HG03139 (cell line): ENCODE results near the gene POLR2J.
"Not testable (repeated sequence)": the region's sequence is repeated elsewhere in the genome, so short reads cannot be mapped to it uniquely, and the experiment has no call there.

Experiments used
- ATAC-seq: cut with Tn5 transposase; IDR thresholded peaks from one replicate; pipeline ENCODE4 v1.9.1; 2021; ENCODE audit not compliant: unreplicated experiment

The POLR2J gene

GRCh38 chr7:102478314-102479208 lies at the start of gene POLR2J:
POLR2J (minus strand) TSS chr7:102478922; CDS start chr7:102478860, 62 bp downstream.
- ATAC-seq = peak; percentile 85

GRCh38 chr7:102527822-102528793 lies 49.4 kb upstream of the POLR2J start:
- ATAC-seq = not testable (repeated sequence)

DNA sequence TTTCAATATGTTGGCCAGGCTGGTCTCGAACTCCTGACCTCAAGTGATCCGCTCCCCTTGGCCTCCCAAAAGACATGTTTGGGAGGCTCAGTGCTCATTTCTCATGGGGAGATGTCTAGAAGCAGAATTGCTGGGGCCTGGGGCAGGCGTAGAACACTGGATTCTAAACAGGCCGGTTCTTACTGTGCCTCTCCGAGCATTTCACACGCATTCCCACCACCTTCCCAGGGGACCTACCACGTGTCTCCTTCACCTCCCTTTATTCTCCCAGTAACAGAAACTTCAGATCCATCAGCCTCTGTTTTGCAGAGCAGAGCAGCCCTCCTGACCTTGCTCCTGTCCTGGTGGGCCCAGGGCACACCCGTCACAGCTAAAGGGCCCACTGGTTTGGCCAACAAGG lies 48.5 kb upstream of the POLR2J start:
- not testable (repeated sequence) for ATAC-seq

- ATAC-seq = not testable (repeated sequence)
Observed at GRCh38 chr7:102524803-102525202, 46.1 kb upstream of the POLR2J start.

DNA sequence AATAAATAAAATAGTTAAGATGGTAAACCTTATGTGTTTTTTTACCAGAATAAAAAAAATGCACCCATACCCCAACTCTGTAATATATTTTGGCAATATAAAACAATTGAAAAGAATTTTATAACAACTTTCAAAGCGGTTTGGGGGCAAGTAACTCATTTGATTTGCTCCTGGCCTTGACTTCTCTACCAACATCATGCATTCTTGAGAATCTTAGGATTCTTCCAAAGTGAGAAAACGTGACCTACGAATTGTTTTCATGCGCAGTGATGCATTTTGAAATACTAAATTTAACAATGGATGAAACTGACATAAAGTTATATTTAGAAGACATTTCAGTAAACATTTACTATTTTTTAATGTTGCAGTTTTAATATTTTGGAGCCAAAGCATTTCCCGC lies 42.1 kb upstream of the POLR2J start:
- not testable (repeated sequence) for ATAC-seq

DNA sequence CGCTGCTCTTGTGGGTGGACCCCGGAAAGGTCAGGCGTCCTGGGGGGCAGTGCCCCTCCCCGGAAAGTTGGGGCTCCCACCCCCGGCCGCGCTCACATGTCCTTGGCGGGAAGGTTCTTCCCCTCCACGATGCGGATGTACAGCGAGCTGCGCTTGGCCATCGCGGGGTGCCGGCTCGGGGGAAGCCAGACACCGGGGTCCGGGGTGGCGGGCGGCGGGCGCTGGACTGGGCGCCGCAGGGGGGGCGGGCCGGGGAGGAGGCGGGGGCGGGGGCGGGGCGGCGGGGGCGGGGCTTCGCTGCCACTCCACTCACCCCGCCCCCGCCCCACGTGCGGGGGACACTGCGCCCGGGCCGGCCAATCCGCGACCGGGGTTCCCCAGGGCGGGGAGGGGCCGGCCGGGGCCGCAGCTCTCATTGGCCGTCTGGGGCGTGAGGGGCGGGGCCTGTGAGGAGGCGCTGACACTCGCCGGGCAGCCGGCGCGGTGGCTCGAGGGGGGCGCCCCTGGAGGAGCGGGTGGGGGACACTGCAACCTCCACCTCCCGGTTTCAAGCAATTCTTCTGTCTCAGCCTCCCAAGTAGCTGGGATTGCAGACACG lies 38.9 kb upstream of the POLR2J start, which contains the start of gene RASA4B:
RASA4B (minus strand) TSS at position 228 of the 598 bp plus-strand sequence; CDS start at position 161, 67 bp downstream.
- ATAC-seq = peak; percentile 75

DNA sequence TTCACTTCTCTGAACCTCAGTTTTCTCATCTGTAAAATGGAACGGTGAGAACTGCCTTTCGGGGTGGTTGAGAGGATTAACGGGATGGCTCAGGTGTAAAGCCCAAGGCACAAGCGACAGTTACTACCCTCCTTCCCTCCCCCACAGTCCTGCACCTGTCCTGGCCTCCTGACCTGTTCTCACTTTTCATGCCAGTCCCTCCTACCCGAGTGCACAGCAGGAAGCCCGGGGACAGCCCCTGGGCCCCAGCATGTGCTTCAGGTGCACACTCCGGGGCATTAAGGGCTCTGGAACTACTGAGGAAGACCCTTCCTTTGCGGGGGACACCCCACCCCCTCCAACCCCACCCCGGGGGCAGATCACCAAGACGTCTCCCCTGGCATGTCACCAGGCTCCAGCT lies 38.2 kb upstream of the POLR2J start:
- ATAC-seq = not testable (repeated sequence)

GRCh38 chr7:102515889-102516288 lies 37.2 kb upstream of the POLR2J start:
- not testable (repeated sequence) for ATAC-seq

GRCh38 chr7:102514881-102515721 lies 36.4 kb upstream of the POLR2J start:
- peak; percentile 56 for ATAC-seq

GRCh38 chr7:102512642-102513221 lies 34.0 kb upstream of the POLR2J start:
- ATAC-seq = not testable (repeated sequence)

DNA sequence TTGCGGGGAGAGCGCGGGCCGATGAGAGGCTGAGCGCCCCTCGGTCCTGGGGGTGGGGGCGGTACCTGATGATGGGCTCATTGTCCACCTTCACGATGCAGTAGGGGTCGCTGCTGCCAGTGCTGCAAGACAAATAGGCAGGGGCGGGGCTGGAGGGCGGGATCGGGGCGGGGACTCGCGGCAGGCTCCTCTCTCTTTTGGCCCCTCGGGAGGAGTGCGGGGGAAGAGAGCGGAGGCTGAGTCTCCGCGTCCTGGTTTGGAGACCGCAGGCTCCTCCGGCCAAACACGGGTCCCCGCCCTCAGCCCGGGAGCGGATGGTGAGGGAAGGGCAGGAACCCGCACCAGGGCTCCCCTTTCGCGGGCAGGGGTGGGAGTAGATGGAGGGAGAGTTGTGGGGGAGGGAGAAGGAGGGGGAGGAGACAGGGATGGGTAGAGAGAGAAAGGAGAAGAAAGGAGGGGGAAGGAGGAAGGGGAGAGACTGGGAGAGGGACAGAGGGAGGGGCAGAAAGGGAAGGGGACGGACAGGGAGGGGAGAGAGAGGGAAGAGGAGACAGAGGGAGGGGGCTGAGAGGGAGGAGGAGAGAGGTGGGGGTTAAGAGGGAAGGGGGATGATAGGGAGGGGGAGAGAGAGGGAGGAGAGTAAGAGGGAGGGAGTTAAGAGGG lies 33.3 kb upstream of the POLR2J start:
- ATAC-seq = peak; percentile 37

DNA sequence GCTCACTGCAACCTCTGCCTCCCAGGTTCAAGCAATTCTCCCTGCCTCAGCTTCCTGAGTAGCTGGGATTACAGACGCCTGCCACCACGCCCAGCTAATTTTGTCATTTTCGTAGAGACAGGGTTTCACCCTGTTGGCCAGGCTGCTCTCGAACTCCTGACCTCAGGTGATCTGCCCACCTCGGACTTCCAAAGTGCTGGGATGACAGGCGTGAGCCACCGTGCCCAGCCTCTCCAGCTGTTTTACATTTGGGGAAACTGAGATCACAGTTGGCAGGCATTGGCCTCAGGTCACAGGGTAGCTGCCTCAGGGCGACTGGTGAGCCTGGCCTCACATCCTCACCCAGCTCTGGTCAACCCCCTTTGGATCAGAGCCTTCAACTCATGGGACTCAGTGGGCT lies 31.9 kb upstream of the POLR2J start:
- not testable (repeated sequence) for ATAC-seq

GRCh38 chr7:102507410-102508088 lies 28.8 kb upstream of the POLR2J start:
- not testable (repeated sequence) for ATAC-seq

DNA sequence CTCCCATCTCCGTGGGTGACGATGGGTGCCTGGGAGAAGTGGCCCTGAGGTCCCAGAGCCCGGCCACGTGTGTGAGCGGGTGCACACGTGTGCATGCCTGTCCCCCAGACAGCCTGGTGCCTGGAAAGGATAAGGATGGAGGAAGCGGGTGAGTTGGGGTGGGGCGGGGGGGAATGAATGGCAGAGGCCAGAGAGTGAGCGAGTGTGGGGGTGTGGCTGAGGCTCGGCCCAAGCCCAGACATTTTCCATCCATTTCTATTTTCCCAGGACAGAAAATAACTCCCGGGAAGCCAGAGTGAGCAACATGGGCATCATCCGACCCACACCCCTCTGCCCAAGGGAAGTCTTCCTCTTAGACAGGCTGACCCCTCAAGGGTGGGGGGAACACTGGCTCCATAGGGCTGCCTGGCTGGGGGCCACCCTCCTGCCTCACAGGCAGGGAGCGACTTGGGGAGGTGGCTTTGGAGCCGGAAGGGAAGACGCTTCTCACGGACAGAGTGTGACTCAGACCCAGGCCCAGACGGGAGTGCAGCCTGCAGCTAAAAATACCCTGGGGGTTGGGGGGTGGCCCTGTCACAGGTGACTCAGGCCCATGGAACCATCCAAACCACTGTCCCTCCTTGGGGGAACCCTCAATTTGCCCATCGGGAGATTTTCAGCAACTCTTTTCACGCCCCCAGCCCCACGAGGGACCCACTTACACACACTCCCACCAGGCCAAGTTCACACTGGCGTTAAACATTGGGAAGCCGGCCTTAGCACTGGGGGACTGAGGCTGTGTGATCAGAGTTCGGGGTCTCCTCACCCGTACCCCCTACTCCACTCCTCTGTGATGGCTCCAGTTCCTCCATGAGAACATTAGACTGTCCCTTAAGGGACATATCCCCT lies 26.8 kb upstream of the POLR2J start:
- not testable (repeated sequence) for ATAC-seq

DNA sequence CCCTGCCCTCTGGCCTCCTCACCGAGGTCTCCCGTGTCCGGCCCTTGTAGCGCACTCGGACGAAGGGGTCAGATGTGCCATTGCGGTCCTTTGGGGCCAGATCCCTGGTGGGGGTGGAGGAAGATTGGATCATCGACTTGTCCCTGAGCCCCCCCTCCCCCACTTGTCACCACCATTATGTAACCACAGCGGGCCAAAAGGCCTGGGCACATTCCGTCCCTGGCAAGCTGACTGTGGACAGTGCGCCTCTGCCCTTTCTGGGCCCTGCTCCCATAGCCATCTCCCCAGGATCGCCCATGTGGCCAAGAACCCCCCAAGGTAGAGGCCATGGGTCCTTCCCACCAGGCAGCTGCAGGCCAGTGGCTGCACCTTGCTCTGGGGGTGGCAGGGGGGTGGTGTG lies 24.4 kb upstream of the POLR2J start:
- not testable (repeated sequence) for ATAC-seq

- ATAC-seq = not testable (repeated sequence)
Observed at GRCh38 chr7:102498321-102498720, 19.6 kb upstream of the POLR2J start.

DNA sequence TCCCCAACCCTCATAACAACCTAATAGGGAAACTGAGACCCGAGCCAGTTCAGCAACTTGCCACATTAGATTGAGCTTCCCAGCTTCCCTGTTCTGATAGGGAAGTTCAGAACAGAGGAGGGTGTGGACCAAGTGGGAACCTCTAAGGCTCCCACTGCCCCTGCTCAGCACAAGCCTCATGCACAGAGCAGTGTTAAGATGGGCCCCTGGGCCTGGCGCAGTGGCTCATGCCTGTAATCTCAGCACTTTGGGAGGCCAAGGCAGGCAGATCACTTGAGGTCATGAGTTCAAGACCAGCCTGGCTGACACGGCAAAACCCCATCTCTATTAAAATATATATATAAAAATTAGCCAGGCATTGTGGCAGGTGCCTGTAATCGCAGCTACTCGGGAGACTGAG lies 18.6 kb upstream of the POLR2J start:
- ATAC-seq = not testable (repeated sequence)
